Neural progenitor cell (in vitro differentiated cells): ENCODE data around the gene PTDSS2. TPM values are rescaled to one million over a fixed set of nuclear protein-coding genes. Genes with fewer than 3 reads are reported as not detected.

ENCODE experiments used
- DNase-seq: peaks from one replicate; pipeline ENCODE4 v3.0.0-alpha.2; 2016; ENCODE audit warnings: low spot score
- H2AFZ ChIP-seq: fragments of 200-600 bp; sonication (generic); replicated peaks from 2 replicates; pipeline ENCODE4 v1.6.1; 2016; ENCODE audit warnings: antibody characterized with exemption
- H3F3A ChIP-seq: fragments of 200-600 bp; sonication (generic); 2 replicates; pipeline ENCODE4 v1.6.1; 2016; ENCODE audit warnings: antibody characterized with exemption, low read depth
- H3K27ac ChIP-seq: fragments of 200-600 bp; sonication (generic); 2 replicates; pipeline ENCODE4 v1.5.1; 2016; ENCODE audit warnings: mild to moderate bottlenecking
- H3K27me3 ChIP-seq: fragments of 200-600 bp; sonication (generic); 2 replicates; pipeline ENCODE4 v1.6.1; 2016; ENCODE audit warnings: mild to moderate bottlenecking, moderate library complexity
- H3K36me3 ChIP-seq: fragments of 200-600 bp; sonication (generic); 2 replicates; pipeline ENCODE4 v1.5.1; 2016
- H3K4me1 ChIP-seq: fragments of 200-600 bp; sonication (generic); 2 replicates; pipeline ENCODE4 v1.6.1; 2016; ENCODE audit warnings: mixed run types
- H3K4me2 ChIP-seq: fragments of 200-600 bp; sonication (generic); 2 replicates; pipeline ENCODE4 v1.6.1; 2016
- H3K4me3 ChIP-seq: fragments of 200-600 bp; sonication (generic); 2 replicates; pipeline ENCODE4 v1.5.1; 2016
- H3K79me2 ChIP-seq: fragments of 200-600 bp; sonication (generic); 2 replicates; pipeline ENCODE4 v1.6.1; 2016; ENCODE audit warnings: low read depth
- H3K9ac ChIP-seq: fragments of 200-600 bp; sonication (generic); 2 replicates; pipeline ENCODE4 v1.6.1; 2016
- H3K9me3 ChIP-seq: fragments of 200-600 bp; sonication (generic); 2 replicates; pipeline ENCODE4 v1.5.1; 2016; ENCODE audit warnings: low read depth
- H4K20me1 ChIP-seq: fragments of 200-600 bp; sonication (generic); 2 replicates; pipeline ENCODE4 v1.6.1; 2016; ENCODE audit warnings: low read depth
- H3K27ac Mint-ChIP-seq: 3 replicates; pipeline ENCODE4 v1.8.0; 2021; ENCODE audit warnings: mixed read lengths
- H3K27me3 Mint-ChIP-seq: 2 replicates; pipeline ENCODE4 v1.8.0; 2022; ENCODE audit warnings: low read depth, mild to moderate bottlenecking, inconsistent platforms, moderate library complexity, mixed read lengths; ENCODE audit not compliant: insufficient read depth
- H3K36me3 Mint-ChIP-seq: 3 replicates; pipeline ENCODE4 v1.8.0; 2021; ENCODE audit warnings: mixed read lengths
- H3K4me1 Mint-ChIP-seq: 3 replicates; pipeline ENCODE4 v1.8.0; 2021; ENCODE audit warnings: mixed read lengths
- H3K4me3 Mint-ChIP-seq: 3 replicates; pipeline ENCODE4 v1.8.0; 2021; ENCODE audit warnings: mild to moderate bottlenecking, moderate library complexity, mixed read lengths
- H3K9me3 Mint-ChIP-seq: 3 replicates; pipeline ENCODE4 v1.8.0; 2020; ENCODE audit warnings: mixed read lengths
- CTCF ChIP-seq: fragments of 200-600 bp; sonication (generic); IDR thresholded peaks from 2 replicates; pipeline ENCODE4 v1.5.1; 2017; ENCODE audit warnings: antibody characterized with exemption, mild to moderate bottlenecking
- EZH2 ChIP-seq: fragments of 200-600 bp; sonication (generic); IDR thresholded peaks from 2 replicates; pipeline ENCODE4 v1.6.1; 2017; ENCODE audit warnings: antibody characterized with exemption, mild to moderate bottlenecking, moderate library complexity
- EZH2phosphoT487 ChIP-seq: fragments of 200-600 bp; sonication (generic); IDR thresholded peaks from 2 replicates; pipeline ENCODE4 v1.6.1; 2017; ENCODE audit warnings: antibody characterized with exemption
- small RNA-seq: library from RNA; depleted of rRNA; stranded (forward); fragments of <200 nt; gene quantifications from one replicate; pipeline ENCODE3, GENCODE V24; 2015
- total RNA-seq: library from RNA; depleted of rRNA; stranded (reverse); fragments of >200 nt; gene quantifications from 2 replicates; pipeline ENCODE4 v1.2.3, GENCODE V29; 2015; ENCODE audit warnings: low replicate concordance

The PTDSS2 gene
- total RNA-seq, 1 donor from 2014 or later = 24.7 TPM

- H3K4me3 ChIP-seq = peak overlapping the region; percentile 38
- Mint-ChIP-seq H3K9me3 (no peaks in the 10 kb centered on the region), H3K27ac (no peak overlapping the region), H3K27me3 (peaks cover 4% of the 10 kb centered on the region), H3K4me3 (peak overlapping the region; percentile 73), H3K4me1 (peaks cover 14% of the 10 kb centered on the region), H3K36me3 (peaks cover 2% of the 10 kb centered on the region)
- no peak for DNase-seq
- H3K36me3 ChIP-seq = no peaks in the 10 kb centered on the region
- peaks cover 17% of the 10 kb centered on the region for H4K20me1 ChIP-seq
- H3K9me3 ChIP-seq = no peaks in the 10 kb centered on the region
- no peak for TF ChIP-seq EZH2
- TF ChIP-seq CTCF = no peak
- no peak for TF ChIP-seq EZH2phosphoT487
- peak overlapping the region; percentile 94 for H3K4me2 ChIP-seq
- H3K9ac ChIP-seq = no peak overlapping the region
- peaks cover 30% of the 10 kb centered on the region for H3F3A ChIP-seq
- H2AFZ ChIP-seq = no peak overlapping the region
- H3K79me2 ChIP-seq = peaks cover 13% of the 10 kb centered on the region
- H3K27ac ChIP-seq = no peak overlapping the region
- peaks cover 20% of the 10 kb centered on the region for H3K4me1 ChIP-seq
- peaks cover 31% of the 10 kb centered on the region for H3K27me3 ChIP-seq
Observed at GRCh38 chr11:537622-538430, 87.7 kb downstream of the PTDSS2 start.

GRCh38 chr11:538431-539051 lies 88.5 kb downstream of the PTDSS2 start:
- H3K4me1 Mint-ChIP-seq = peaks cover 14% of the 10 kb centered on the region
- H3K27me3 Mint-ChIP-seq = peaks cover 4% of the 10 kb centered on the region
- Histone ChIP-seq H4K20me1 (peaks cover 13% of the 10 kb centered on the region), H3K4me1 (peaks cover 20% of the 10 kb centered on the region), H3K9ac (no peak overlapping the region), H3K36me3 (no peaks in the 10 kb centered on the region), H3K4me3 (no peak overlapping the region), H3K27me3 (peaks cover 31% of the 10 kb centered on the region), H3K9me3 (no peaks in the 10 kb centered on the region), H2AFZ (no peak overlapping the region), H3K27ac (no peak overlapping the region), H3K4me2 (no peak overlapping the region), H3K79me2 (peaks cover 13% of the 10 kb centered on the region), H3F3A (peaks cover 30% of the 10 kb centered on the region)
- peak overlapping the region; percentile 37 for H3K27ac Mint-ChIP-seq
- peaks cover 2% of the 10 kb centered on the region for H3K36me3 Mint-ChIP-seq
- DNase-seq = no peak
- H3K4me3 Mint-ChIP-seq = peak overlapping the region; percentile 67
- no peaks in the 10 kb centered on the region for H3K9me3 Mint-ChIP-seq
- TF ChIP-seq CTCF = no peak
- TF ChIP-seq EZH2 = no peak
- TF ChIP-seq EZH2phosphoT487 = no peak

GRCh38 chr11:539971-540481 lies 89.9 kb downstream of the PTDSS2 start:
- Mint-ChIP-seq H3K4me3 (no peak overlapping the region), H3K27ac (no peak overlapping the region), H3K27me3 (peaks cover 4% of the 10 kb centered on the region), H3K4me1 (peaks cover 14% of the 10 kb centered on the region), H3K9me3 (no peaks in the 10 kb centered on the region), H3K36me3 (peaks cover 2% of the 10 kb centered on the region)
- no peaks in the 10 kb centered on the region for H3K36me3 ChIP-seq
- no peak overlapping the region for H3K4me3 ChIP-seq
- no peak overlapping the region for H2AFZ ChIP-seq
- peaks cover 31% of the 10 kb centered on the region for H3K27me3 ChIP-seq
- no peaks in the 10 kb centered on the region for H3K79me2 ChIP-seq
- no peak for DNase-seq
- no peaks in the 10 kb centered on the region for H4K20me1 ChIP-seq
- no peak overlapping the region for H3K4me2 ChIP-seq
- peaks cover 15% of the 10 kb centered on the region for H3K4me1 ChIP-seq
- peaks cover 27% of the 10 kb centered on the region for H3F3A ChIP-seq
- H3K9ac ChIP-seq = no peak overlapping the region
- no peaks in the 10 kb centered on the region for H3K9me3 ChIP-seq
- no peak overlapping the region for H3K27ac ChIP-seq
- TF ChIP-seq EZH2 = no peak
- TF ChIP-seq CTCF = no peak
- TF ChIP-seq EZH2phosphoT487 = no peak

Small RNAs within 50 kb of the gene (small RNA-seq; reads per million reads assigned to genes)
- gene RN7SL838P = not detected

Other genes with a start within 250 kb of the PTDSS2 start
- 13.1 and 16.8 TPM in 2 replicates for gene BET1L, start 242.9 kb upstream of the PTDSS2 start, total RNA-seq
- gene RIC8A, start 242.6 kb upstream of the PTDSS2 start, total RNA-seq = 45.0 and 67.2 TPM in 2 replicates
- gene SIRT3, start 213.9 kb upstream of the PTDSS2 start, total RNA-seq = 22.4 and 22.6 TPM in 2 replicates
- 90.6 and 106 TPM in 2 replicates for gene PSMD13, start 213.3 kb upstream of the PTDSS2 start, total RNA-seq
- gene NLRP6, start 171.9 kb upstream of the PTDSS2 start, total RNA-seq = not detected in 2 replicates
- gene PGGHG, start 161.2 kb upstream of the PTDSS2 start, total RNA-seq = 20.5 and 44.4 TPM in 2 replicates
- not detected in 2 replicates for gene IFITM5, start 150.8 kb upstream of the PTDSS2 start, total RNA-seq
- gene IFITM2, start 142.5 kb upstream of the PTDSS2 start, total RNA-seq = 10.5 and 63.9 TPM in 2 replicates
- 13.3 and 48.6 TPM in 2 replicates for gene IFITM1, start 136.2 kb upstream of the PTDSS2 start, total RNA-seq
- gene IFITM3, start 129.4 kb upstream of the PTDSS2 start, total RNA-seq = 19.8 and 61.7 TPM in 2 replicates
- gene B4GALNT4, start 80.8 kb upstream of the PTDSS2 start, total RNA-seq = 16.4 and 110 TPM in 2 replicates
- 6.5 and 8.5 TPM in 2 replicates for gene PKP3, start 56.1 kb upstream of the PTDSS2 start, total RNA-seq
- gene SIGIRR, start 35.3 kb upstream of the PTDSS2 start, total RNA-seq = 5.4 and 8.4 TPM in 2 replicates
- gene ANO9, start 8.3 kb upstream of the PTDSS2 start, total RNA-seq = 1.3 and 4.7 TPM in 2 replicates
- gene RNH1, start 57.0 kb downstream of the PTDSS2 start, total RNA-seq = 10.5 and 44.8 TPM in 2 replicates
- 21.2 and 32.3 TPM in 2 replicates for gene HRAS, start 85.3 kb downstream of the PTDSS2 start, total RNA-seq
- 0.45 and 1.4 TPM in 2 replicates for gene LRRC56, start 87.2 kb downstream of the PTDSS2 start, total RNA-seq
- 1.1 and 2.5 TPM in 2 replicates for gene LMNTD2, start 110.5 kb downstream of the PTDSS2 start, total RNA-seq
- 12.8 and 48.3 TPM in 2 replicates for gene RASSF7, start 110.7 kb downstream of the PTDSS2 start, total RNA-seq
- gene PHRF1, start 126.2 kb downstream of the PTDSS2 start, total RNA-seq = 9.8 and 43.6 TPM in 2 replicates
- gene IRF7, start 165.7 kb downstream of the PTDSS2 start, total RNA-seq = 4.3 and 18.4 TPM in 2 replicates
- not detected in 2 replicates for gene CDHR5, start 174.7 kb downstream of the PTDSS2 start, total RNA-seq
- not detected in 2 replicates for gene SCT, start 176.9 kb downstream of the PTDSS2 start, total RNA-seq
- gene DRD4, start 187.0 kb downstream of the PTDSS2 start, total RNA-seq = 0.97 and 6.6 TPM in 2 replicates
- 38.4 and 66.4 TPM in 2 replicates for gene DEAF1, start 244.9 kb downstream of the PTDSS2 start, total RNA-seq
- gene TMEM80, start 245.5 kb downstream of the PTDSS2 start, total RNA-seq = 38.7 and 42.7 TPM in 2 replicates